ENCODE results near the gene KCND3. TPM values are rescaled to one million over a fixed set of nuclear protein-coding genes. Genes with fewer than 3 reads are reported as not detected.

KCND3 gene
- total and polyA plus RNA-seq, 2 of the 4 experiments (the other 2 are of a cell fraction): under 0.01 to 0.03 TPM

- no peak overlapping the region for H3K23ac ChIP-seq (ENCODE audit: low read depth, low read length)
- dilution Hi-C loops (cut with HindIII; ENCODE audit: low sequenced_read_pairs, unreplicated experiment): no loop called here
- no peak overlapping the region for H3K4me3 ChIP-seq (ENCODE audit: insufficient read depth, low read depth, low read length)
- no peak overlapping the region for H3K9ac ChIP-seq (ENCODE audit: low read depth, low read length)
- H4K20me1 ChIP-seq (ENCODE audit: insufficient read depth, low read length): no peaks in the 10 kb centered on the region; the same call in 1 of the 2 replicates
- no peak overlapping the region for H3K4me2 ChIP-seq (ENCODE audit: low read depth, low read length)
- CTCF ChIA-PET: no interaction called here
- no peak overlapping the region for H2BK20ac ChIP-seq (ENCODE audit: low read depth, low read length)
- H2AK9ac ChIP-seq (replicated peaks; ENCODE audit: low read depth, low read length, poor library complexity): no peak overlapping the region
- no peak overlapping the region for H2BK15ac ChIP-seq (ENCODE audit: low read depth, low read length)
- H2AFZ ChIP-seq (replicated peaks; ENCODE audit: low read length, poor library complexity): no peak overlapping the region
- no peaks in the 10 kb centered on the region for H3K79me1 ChIP-seq (ENCODE audit: low read depth in 1 of 2, low read length in 2 of 2)
- intact Hi-C loops (cut with micrococcal nuclease): no loop called here
- H4K91ac ChIP-seq (ENCODE audit: insufficient read depth, low read depth, low read length): no peak overlapping the region
- ATAC-seq (ENCODE audit: low read depth): no peak
- BruUV-seq (replicated peaks): no TSS peak
- H3K18ac ChIP-seq (ENCODE audit: low read depth, low read length): no peak overlapping the region
- H3K4me1 ChIP-seq (ENCODE audit: control insufficient read depth, insufficient read depth, low read length): no peaks in the 10 kb centered on the region
- H4K5ac ChIP-seq (ENCODE audit: low read depth, low read length): no peak overlapping the region
- no peak overlapping the region for H3K56ac ChIP-seq (ENCODE audit: extremely low read depth, insufficient read depth, low read length)
- H2AK5ac ChIP-seq (ENCODE audit: low read depth, low read length): no peak overlapping the region
- DNase-seq: no peak
- no peak overlapping the region for H2BK120ac ChIP-seq (ENCODE audit: low read depth, low read length)
- H3K9me1 ChIP-seq (ENCODE audit: insufficient read depth, low read length): no peaks in the 10 kb centered on the region
- WGBS, 2 experiments (ENCODE audit: extremely low coverage in 2 of 2, insufficient read length in 1 of 2): 0% methylated on average over 1 of the region's 5 CpGs; no CpG with 5 or more reads in 1 of the 2 experiments
- H3K4ac ChIP-seq (ENCODE audit: low read depth, low read length): no peak overlapping the region
- H3K27me3 ChIP-seq (ENCODE audit: control insufficient read depth, insufficient read depth, low read length): peaks cover 2% of the 10 kb centered on the region; the same call in 1 of the 2 replicates
- H2BK5ac ChIP-seq (ENCODE audit: low read depth, low read length, poor library complexity, severe bottlenecking): no peak overlapping the region
- POLR2A ChIA-PET (ENCODE audit: unreplicated experiment): no interaction called here
- H3K27ac ChIP-seq (ENCODE audit: insufficient read depth, low read length): no peak overlapping the region
- H3K36me3 ChIP-seq (ENCODE audit: control insufficient read depth, insufficient read depth, low read length): no peaks in the 10 kb centered on the region
- H3K9me3 ChIP-seq (ENCODE audit: control insufficient read depth, insufficient read depth, low read length): no peaks in the 10 kb centered on the region
- no peak overlapping the region for H3K14ac ChIP-seq (replicated peaks; ENCODE audit: low read depth, low read length)
- no peak overlapping the region for H4K8ac ChIP-seq (ENCODE audit: low read depth in 2 of 2, low read length in 2 of 2)
- in situ Hi-C loops (cut with MboI; ENCODE audit: low sequenced_read_pairs): no loop called here
- TF ChIP-seq MXI1 (IDR thresholded peaks at IDR 0.05; ENCODE audit: borderline replicate concordance, low read depth, low read length): no peak
- no peak for TF ChIP-seq RCOR1 (IDR thresholded peaks at IDR 0.05; ENCODE audit: insufficient replicate concordance, low read length)
- TF ChIP-seq USF2 (IDR thresholded peaks at IDR 0.05; ENCODE audit: low read depth, low read length): no peak
- no peak for TF ChIP-seq BHLHE40 (IDR thresholded peaks at IDR 0.05; ENCODE audit: low read depth, low read length)
These were observed 40.7 kb upstream of the KCND3 start for GRCh38 chr1:112030157-112030556.

Measured in IMR-90 (cell line).